HEK293 (cell line): ENCODE results near the gene ATAT1.

Experiments
- BCL11B ChIP-seq: fragments of 450-650 bp; formaldehyde crosslinking; IDR thresholded peaks from 2 replicates; pipeline ENCODE4 v1.5.1; 2016; ENCODE audit warnings: low read depth, missing biosample characterization, missing genetic modification characterization
- GLIS2 ChIP-seq: fragments of 450-650 bp; formaldehyde crosslinking; IDR thresholded peaks from 2 replicates; pipeline ENCODE4 v1.5.1; 2016; ENCODE audit warnings: missing biosample characterization, missing genetic modification characterization
- MEIS1 ChIP-seq: sonication (generic); formaldehyde crosslinking; IDR thresholded peaks from 2 replicates; pipeline ENCODE4 v1.8.1; 2022; ENCODE audit warnings: missing genetic modification reagents, mild to moderate bottlenecking, borderline replicate concordance
- OVOL3 ChIP-seq: fragments of 450-650 bp; formaldehyde crosslinking; IDR thresholded peaks from 2 replicates; pipeline ENCODE4 v1.5.1; 2016; ENCODE audit warnings: missing biosample characterization, missing genetic modification characterization
- RBAK ChIP-seq: fragments of 450-650 bp; formaldehyde crosslinking; IDR thresholded peaks from 2 replicates; pipeline ENCODE4 v1.5.1; 2016; ENCODE audit warnings: missing biosample characterization, missing genetic modification characterization
- YY2 ChIP-seq: fragments of 450-650 bp; formaldehyde crosslinking; IDR thresholded peaks from 2 replicates; pipeline ENCODE4 v1.5.1; 2016; ENCODE audit warnings: missing biosample characterization, missing genetic modification characterization
- ZBTB17 ChIP-seq: fragments of 450-650 bp; formaldehyde crosslinking; IDR thresholded peaks from 2 replicates; pipeline ENCODE4 v1.5.1; 2016; ENCODE audit warnings: missing biosample characterization, missing genetic modification characterization
- ZBTB20 ChIP-seq: fragments of 450-650 bp; formaldehyde crosslinking; IDR thresholded peaks from 2 replicates; pipeline ENCODE4 v1.5.1; 2016; ENCODE audit warnings: missing biosample characterization, missing genetic modification characterization
- ZBTB21 ChIP-seq: fragments of 450-650 bp; formaldehyde crosslinking; IDR thresholded peaks from 2 replicates; pipeline ENCODE4 v1.5.1; 2017; ENCODE audit warnings: missing biosample characterization, missing genetic modification characterization
- ZBTB26 ChIP-seq: fragments of 450-650 bp; formaldehyde crosslinking; optimal IDR thresholded peaks from 2 replicates; pipeline ENCODE3; 2016; ENCODE audit warnings: missing biosample characterization, mild to moderate bottlenecking, missing genetic modification characterization
- ZBTB48 ChIP-seq: fragments of 450-650 bp; formaldehyde crosslinking; IDR thresholded peaks from 2 replicates; pipeline ENCODE4 v1.5.1; 2016; ENCODE audit warnings: missing biosample characterization, missing genetic modification characterization
- ZEB2 ChIP-seq: fragments of 450-650 bp; formaldehyde crosslinking; IDR thresholded peaks from 2 replicates; pipeline ENCODE4 v1.5.1; 2016; ENCODE audit warnings: missing biosample characterization, missing genetic modification characterization
- ZNF169 ChIP-seq: fragments of 450-650 bp; formaldehyde crosslinking; IDR thresholded peaks from 2 replicates; pipeline ENCODE4 v1.5.1; 2016; ENCODE audit warnings: missing biosample characterization, missing genetic modification characterization
- ZNF19 ChIP-seq: fragments of 450-650 bp; formaldehyde crosslinking; IDR thresholded peaks from 2 replicates; pipeline ENCODE4; 2016; ENCODE audit warnings: missing biosample characterization, missing genetic modification characterization, low read depth
- ZNF202 ChIP-seq: fragments of 450-650 bp; formaldehyde crosslinking; IDR thresholded peaks from 2 replicates; pipeline ENCODE4 v1.5.1; 2016; ENCODE audit warnings: missing biosample characterization, missing genetic modification characterization, borderline replicate concordance
- ZNF23 ChIP-seq: fragments of 450-650 bp; formaldehyde crosslinking; IDR thresholded peaks from 2 replicates; pipeline ENCODE4 v1.5.1; 2016; ENCODE audit warnings: missing biosample characterization, missing genetic modification characterization, borderline replicate concordance
- ZNF274 ChIP-seq, 2 experiments: fragments of 200-500 bp in 1 of 2; fragments of 450-650 bp in 1 of 2; sonication (Bioruptor generic) in 1 of 2; formaldehyde crosslinking in 1 of 2; IDR thresholded peaks; 2 replicates each; pipeline versions ENCODE4 v1.5.1 to v1.6.1; 2014 to 2016; ENCODE audit warnings: borderline replicate concordance in 1 of 2, inconsistent platforms in 1 of 2, low read length in 1 of 2, missing biosample characterization in 1 of 2, missing genetic modification characterization in 1 of 2
- ZNF292 ChIP-seq: fragments of 450-650 bp; formaldehyde crosslinking; IDR thresholded peaks from 2 replicates; pipeline ENCODE4 v1.5.1; 2016; ENCODE audit warnings: low read depth, missing biosample characterization, missing genetic modification characterization, borderline replicate concordance
- ZNF362 ChIP-seq: fragments of 450-650 bp; formaldehyde crosslinking; IDR thresholded peaks from 2 replicates; pipeline ENCODE4 v1.5.1; 2016; ENCODE audit warnings: missing biosample characterization, missing genetic modification characterization
- ZNF366 ChIP-seq: fragments of 450-650 bp; formaldehyde crosslinking; conservative IDR thresholded peaks from 2 replicates; pipeline ENCODE4 v1.5.1; 2016; ENCODE audit warnings: missing biosample characterization, missing genetic modification characterization
- ZNF488 ChIP-seq: fragments of 450-650 bp; formaldehyde crosslinking; IDR thresholded peaks from 2 replicates; pipeline ENCODE4 v1.5.1; 2016; ENCODE audit warnings: missing biosample characterization, missing genetic modification characterization
- ZNF529 ChIP-seq: fragments of 450-650 bp; formaldehyde crosslinking; IDR thresholded peaks from 2 replicates; pipeline ENCODE4 v1.5.1; 2017; ENCODE audit warnings: missing genetic modification characterization, missing biosample characterization; ENCODE audit not compliant: insufficient replicate concordance
- ZNF561 ChIP-seq: fragments of 450-650 bp; IDR thresholded peaks from 2 replicates; pipeline ENCODE4 v1.5.1; 2018; ENCODE audit warnings: missing biosample characterization, missing genetic modification characterization, borderline replicate concordance
- ZNF701 ChIP-seq: fragments of 450-650 bp; formaldehyde crosslinking; IDR thresholded peaks from 2 replicates; pipeline ENCODE4 v1.5.1; 2016; ENCODE audit warnings: missing biosample characterization, missing genetic modification characterization
- ZNF843 ChIP-seq: fragments of 450-650 bp; formaldehyde crosslinking; IDR thresholded peaks from 2 replicates; pipeline ENCODE4 v1.5.1; 2016; ENCODE audit warnings: missing biosample characterization, missing genetic modification characterization
- ZSCAN18 ChIP-seq: fragments of 450-650 bp; formaldehyde crosslinking; IDR thresholded peaks from 2 replicates; pipeline ENCODE4 v1.5.1; 2016; ENCODE audit warnings: missing biosample characterization, missing genetic modification characterization
- ZSCAN30 ChIP-seq: fragments of 450-650 bp; IDR thresholded peaks from 2 replicates; pipeline ENCODE4 v1.5.1; 2018; ENCODE audit warnings: missing biosample characterization, mild to moderate bottlenecking, missing genetic modification characterization, moderate library complexity
- TF ChIP-seq, protein P1 (sequence below): fragments of 450-650 bp; formaldehyde crosslinking; IDR thresholded peaks from 2 replicates; pipeline ENCODE4 v1.5.1; 2016; ENCODE audit warnings: missing biosample characterization, missing genetic modification characterization
- TF ChIP-seq, protein P2 (sequence below): fragments of 450-650 bp; formaldehyde crosslinking; IDR thresholded peaks from 2 replicates; pipeline ENCODE4 v1.5.1; 2016; ENCODE audit warnings: missing biosample characterization, missing genetic modification characterization

ATAT1 gene

DNA sequence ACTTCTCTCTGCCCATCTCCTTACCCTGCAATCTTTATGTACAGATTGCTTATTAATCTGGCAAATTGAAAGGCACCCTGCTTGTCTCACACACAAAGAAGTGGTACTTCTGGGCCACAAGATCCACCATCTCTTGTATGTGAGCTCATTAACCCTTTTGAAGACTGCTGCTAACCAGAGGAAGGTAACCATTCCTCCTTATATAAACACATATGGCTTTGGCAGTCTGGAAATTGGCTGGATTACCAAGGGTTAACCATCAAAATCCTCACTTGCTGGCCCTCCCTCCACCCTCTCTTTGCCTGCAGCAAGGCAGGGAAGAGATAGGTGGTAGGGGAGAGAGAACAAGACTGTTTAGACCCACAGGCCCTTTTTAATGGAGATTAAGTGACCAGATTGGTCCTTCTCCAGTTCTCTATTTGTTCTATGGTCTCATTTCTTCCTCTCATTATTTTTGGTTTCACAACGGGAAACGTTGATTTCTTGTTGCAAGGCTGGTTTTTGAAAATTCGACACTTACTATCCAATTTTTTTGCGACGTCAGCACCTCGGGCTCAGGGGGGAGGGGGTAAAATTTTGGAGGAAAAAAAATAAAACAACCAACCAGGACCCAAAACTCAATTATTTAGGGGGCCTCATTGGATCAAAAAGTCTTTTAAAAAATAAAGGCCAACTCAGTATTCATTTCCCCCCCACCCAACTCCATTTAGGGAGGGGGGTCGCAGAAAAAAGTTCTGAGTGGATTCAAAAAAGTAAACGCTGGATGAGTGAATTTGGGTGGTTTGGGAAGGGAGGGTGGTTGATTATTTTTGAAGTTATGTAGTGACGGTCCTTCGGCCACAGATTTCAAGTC lies 10.5 kb upstream of the ATAT1 start (continued):
- TF ChIP-seq MEIS1 (CRISPR knock-in tag), result no peak
- peak; percentile 68; the same call in 1 of the 2 replicates for TF ChIP-seq ZNF561
- no peak for TF ChIP-seq ZBTB21 (tag by site-specific recombination)
- no peak for TF ChIP-seq ZNF169 (tag by site-specific recombination)
- TF ChIP-seq, protein P1, sequence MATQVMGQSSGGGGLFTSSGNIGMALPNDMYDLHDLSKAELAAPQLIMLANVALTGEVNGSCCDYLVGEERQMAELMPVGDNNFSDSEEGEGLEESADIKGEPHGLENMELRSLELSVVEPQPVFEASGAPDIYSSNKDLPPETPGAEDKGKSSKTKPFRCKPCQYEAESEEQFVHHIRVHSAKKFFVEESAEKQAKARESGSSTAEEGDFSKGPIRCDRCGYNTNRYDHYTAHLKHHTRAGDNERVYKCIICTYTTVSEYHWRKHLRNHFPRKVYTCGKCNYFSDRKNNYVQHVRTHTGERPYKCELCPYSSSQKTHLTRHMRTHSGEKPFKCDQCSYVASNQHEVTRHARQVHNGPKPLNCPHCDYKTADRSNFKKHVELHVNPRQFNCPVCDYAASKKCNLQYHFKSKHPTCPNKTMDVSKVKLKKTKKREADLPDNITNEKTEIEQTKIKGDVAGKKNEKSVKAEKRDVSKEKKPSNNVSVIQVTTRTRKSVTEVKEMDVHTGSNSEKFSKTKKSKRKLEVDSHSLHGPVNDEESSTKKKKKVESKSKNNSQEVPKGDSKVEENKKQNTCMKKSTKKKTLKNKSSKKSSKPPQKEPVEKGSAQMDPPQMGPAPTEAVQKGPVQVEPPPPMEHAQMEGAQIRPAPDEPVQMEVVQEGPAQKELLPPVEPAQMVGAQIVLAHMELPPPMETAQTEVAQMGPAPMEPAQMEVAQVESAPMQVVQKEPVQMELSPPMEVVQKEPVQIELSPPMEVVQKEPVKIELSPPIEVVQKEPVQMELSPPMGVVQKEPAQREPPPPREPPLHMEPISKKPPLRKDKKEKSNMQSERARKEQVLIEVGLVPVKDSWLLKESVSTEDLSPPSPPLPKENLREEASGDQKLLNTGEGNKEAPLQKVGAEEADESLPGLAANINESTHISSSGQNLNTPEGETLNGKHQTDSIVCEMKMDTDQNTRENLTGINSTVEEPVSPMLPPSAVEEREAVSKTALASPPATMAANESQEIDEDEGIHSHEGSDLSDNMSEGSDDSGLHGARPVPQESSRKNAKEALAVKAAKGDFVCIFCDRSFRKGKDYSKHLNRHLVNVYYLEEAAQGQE (tag by site-specific recombination), result no peak
- no peak; the same call in 1 of the 2 replicates for TF ChIP-seq ZBTB17
- TF ChIP-seq ZEB2 (tag by site-specific recombination), result peak; percentile 48; the same call in 1 of the 2 replicates
- TF ChIP-seq, protein P2, sequence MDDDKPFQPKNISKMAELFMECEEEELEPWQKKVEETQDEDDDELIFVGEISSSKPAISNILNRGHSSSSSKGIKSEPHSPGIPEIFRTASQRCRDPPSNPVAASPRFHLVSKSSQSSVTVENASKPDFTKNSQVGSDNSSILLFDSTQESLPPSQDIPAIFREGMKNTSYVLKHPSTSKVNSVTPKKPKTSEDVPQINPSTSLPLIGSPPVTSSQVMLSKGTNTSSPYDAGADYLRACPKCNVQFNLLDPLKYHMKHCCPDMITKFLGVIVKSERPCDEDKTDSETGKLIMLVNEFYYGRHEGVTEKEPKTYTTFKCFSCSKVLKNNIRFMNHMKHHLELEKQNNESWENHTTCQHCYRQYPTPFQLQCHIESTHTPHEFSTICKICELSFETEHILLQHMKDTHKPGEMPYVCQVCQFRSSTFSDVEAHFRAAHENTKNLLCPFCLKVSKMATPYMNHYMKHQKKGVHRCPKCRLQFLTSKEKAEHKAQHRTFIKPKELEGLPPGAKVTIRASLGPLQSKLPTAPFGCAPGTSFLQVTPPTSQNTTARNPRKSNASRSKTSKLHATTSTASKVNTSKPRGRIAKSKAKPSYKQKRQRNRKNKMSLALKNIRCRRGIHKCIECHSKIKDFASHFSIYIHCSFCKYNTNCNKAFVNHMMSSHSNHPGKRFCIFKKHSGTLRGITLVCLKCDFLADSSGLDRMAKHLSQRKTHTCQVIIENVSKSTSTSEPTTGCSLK (tag by site-specific recombination), result no peak
- TF ChIP-seq GLIS2 (tag by site-specific recombination), result no peak
- TF ChIP-seq ZBTB48 (tag by site-specific recombination), result no peak
- no peak for TF ChIP-seq ZNF362 (tag by site-specific recombination)
- TF ChIP-seq BCL11B (tag by site-specific recombination), result 0 out of 2 replicates have a peak, but pooled peaks have one; percentile 7
- no peak for TF ChIP-seq ZNF488 (tag by site-specific recombination)
- TF ChIP-seq ZSCAN18 (tag by site-specific recombination), result no peak
- 0 out of 2 replicates have a peak, but pooled peaks have one; percentile 11 for TF ChIP-seq YY2 (tag by site-specific recombination)
- no peak for TF ChIP-seq ZNF366
- TF ChIP-seq OVOL3 (tag by site-specific recombination), result no peak
- TF ChIP-seq RBAK (tag by site-specific recombination), result no peak
- no peak for TF ChIP-seq ZNF23 (tag by site-specific recombination)
- TF ChIP-seq ZNF701, result no peak
- TF ChIP-seq ZBTB20 (tag by site-specific recombination), result no peak
- TF ChIP-seq ZNF292 (tag by site-specific recombination), result no peak
- no peak for TF ChIP-seq ZNF843
- no peak for TF ChIP-seq ZNF19
- no peak for TF ChIP-seq ZNF202 (tag by site-specific recombination)
- TF ChIP-seq ZSCAN30 (tag by site-specific recombination), result 0 out of 2 replicates have a peak, but pooled peaks have one; percentile 45
- TF ChIP-seq ZNF274 (IDR thresholded peaks at IDR 0.05; ENCODE audit: low read length), result no peak
- no peak for TF ChIP-seq ZNF274 (tag by site-specific recombination; IDR thresholded peaks at IDR 0.05; ENCODE audit: borderline replicate concordance)
- no peak for TF ChIP-seq ZNF529
- no peak for TF ChIP-seq ZBTB26
